IPS-18a (cell line): Measurements from ENCODE around the gene SLC47A2.
A peak's percentile ranks its signal among the peaks of the same experiment; 100 is the strongest.

Source experiments
- H3K27ac ChIP-seq: one replicate; pipeline ENCODE4 v1.5.1; 2013; ENCODE audit warnings: low read length
- H3K27me3 ChIP-seq: one replicate; pipeline ENCODE4 v1.6.1; 2013; ENCODE audit warnings: mild to moderate bottlenecking, low read length; ENCODE audit not compliant: control insufficient read depth, insufficient read depth
- H3K36me3 ChIP-seq: one replicate; pipeline ENCODE4 v1.6.1; 2013; ENCODE audit warnings: low read depth, low read length; ENCODE audit not compliant: control insufficient read depth
- H3K4me1 ChIP-seq: one replicate; pipeline ENCODE4 v1.6.1; 2013; ENCODE audit warnings: low read depth, low read length; ENCODE audit not compliant: control insufficient read depth
- H3K4me3 ChIP-seq: one replicate; pipeline ENCODE4 v1.5.1; 2013; ENCODE audit warnings: low read length
- H3K9ac ChIP-seq: one replicate; pipeline ENCODE4 v1.6.1; 2013; ENCODE audit warnings: mild to moderate bottlenecking, low read length, moderate library complexity
- H3K9me3 ChIP-seq: one replicate; pipeline ENCODE4 v1.6.1; 2013; ENCODE audit warnings: low read depth, low read length; ENCODE audit not compliant: control insufficient read depth

SLC47A2 gene

DNA sequence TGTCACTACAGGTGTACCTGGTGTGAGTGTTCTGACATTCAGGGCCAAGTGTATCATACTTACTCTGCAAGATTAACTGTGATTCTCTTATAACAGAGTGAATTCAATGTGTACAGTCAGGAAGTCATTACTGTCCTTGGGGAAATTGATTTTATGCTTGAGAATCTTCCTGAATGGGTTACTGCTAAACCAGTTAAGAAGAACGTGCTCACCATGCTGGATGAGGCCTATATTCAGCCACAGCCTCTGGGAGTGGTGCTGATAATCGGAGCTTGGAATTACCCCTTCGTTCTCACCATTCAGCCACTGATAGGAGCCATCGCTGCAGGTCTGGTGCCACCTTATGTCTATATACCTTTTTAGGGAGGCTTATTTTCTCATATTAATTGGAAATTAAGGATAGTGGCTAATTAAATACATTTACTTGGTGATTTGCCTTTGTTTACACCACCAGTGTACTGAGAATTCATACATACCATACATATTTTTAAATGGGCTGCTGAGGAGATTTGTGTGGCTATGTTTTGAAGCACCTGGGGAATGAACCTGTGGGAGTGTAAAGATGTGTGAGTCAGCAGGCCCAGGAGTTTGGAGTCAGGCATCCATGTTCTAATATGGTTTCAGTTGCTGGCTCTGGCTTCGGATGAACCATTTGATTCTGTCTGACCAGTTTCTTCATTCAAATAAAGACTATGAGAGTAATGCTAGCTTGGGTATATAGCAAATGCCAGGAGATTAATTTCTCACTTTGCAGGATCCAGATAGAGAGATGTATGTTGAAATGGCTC, 64.7 kb downstream of the SLC47A2 start:
- Histone ChIP-seq H3K4me3 (no peak overlapping the region), H3K4me1 (peaks cover 23% of the 10 kb centered on the region), H3K9ac (no peak overlapping the region), H3K27ac (no peak overlapping the region), H3K36me3 (peaks cover 24% of the 10 kb centered on the region), H3K9me3 (no peaks in the 10 kb centered on the region), H3K27me3 (peaks cover under 1% of the 10 kb centered on the region)

DNA sequence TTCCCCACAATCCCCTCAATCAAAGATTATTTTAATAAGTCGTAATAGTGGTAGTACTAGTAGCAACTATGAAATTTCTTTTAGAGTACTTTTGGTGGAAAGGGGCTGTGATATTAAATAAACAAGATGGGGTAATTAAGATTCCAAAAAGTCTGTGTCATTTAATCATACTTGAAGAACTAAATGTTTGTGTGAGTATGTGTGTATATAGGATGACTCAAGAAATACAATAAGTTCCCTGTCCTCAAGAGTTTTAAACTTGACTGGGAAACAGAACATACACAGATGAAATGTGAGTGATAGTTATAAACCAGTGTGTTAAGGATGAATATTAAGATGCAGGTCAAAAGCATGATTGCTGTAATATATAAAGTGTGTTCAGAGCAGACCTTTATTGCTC, 65.6 kb downstream of the SLC47A2 start:
- H3K9ac ChIP-seq = no peak overlapping the region
- no peaks in the 10 kb centered on the region for H3K9me3 ChIP-seq
- H3K36me3 ChIP-seq = peaks cover 17% of the 10 kb centered on the region
- H3K4me3 ChIP-seq = no peak overlapping the region
- H3K4me1 ChIP-seq = peaks cover 30% of the 10 kb centered on the region
- peaks cover 8% of the 10 kb centered on the region for H3K27me3 ChIP-seq
- no peak overlapping the region for H3K27ac ChIP-seq

- peaks cover 36% of the 10 kb centered on the region for H3K4me1 ChIP-seq
- no peak overlapping the region for H3K27ac ChIP-seq
- H3K9me3 ChIP-seq = no peaks in the 10 kb centered on the region
- peaks cover 11% of the 10 kb centered on the region for H3K27me3 ChIP-seq
- H3K4me3 ChIP-seq = peak overlapping the region; percentile 93
- H3K9ac ChIP-seq = peak overlapping the region; percentile 79
- H3K36me3 ChIP-seq = peaks cover 4% of the 10 kb centered on the region
Observed at GRCh38 chr17:19649274-19649541, 67.2 kb downstream of the SLC47A2 start.

DNA sequence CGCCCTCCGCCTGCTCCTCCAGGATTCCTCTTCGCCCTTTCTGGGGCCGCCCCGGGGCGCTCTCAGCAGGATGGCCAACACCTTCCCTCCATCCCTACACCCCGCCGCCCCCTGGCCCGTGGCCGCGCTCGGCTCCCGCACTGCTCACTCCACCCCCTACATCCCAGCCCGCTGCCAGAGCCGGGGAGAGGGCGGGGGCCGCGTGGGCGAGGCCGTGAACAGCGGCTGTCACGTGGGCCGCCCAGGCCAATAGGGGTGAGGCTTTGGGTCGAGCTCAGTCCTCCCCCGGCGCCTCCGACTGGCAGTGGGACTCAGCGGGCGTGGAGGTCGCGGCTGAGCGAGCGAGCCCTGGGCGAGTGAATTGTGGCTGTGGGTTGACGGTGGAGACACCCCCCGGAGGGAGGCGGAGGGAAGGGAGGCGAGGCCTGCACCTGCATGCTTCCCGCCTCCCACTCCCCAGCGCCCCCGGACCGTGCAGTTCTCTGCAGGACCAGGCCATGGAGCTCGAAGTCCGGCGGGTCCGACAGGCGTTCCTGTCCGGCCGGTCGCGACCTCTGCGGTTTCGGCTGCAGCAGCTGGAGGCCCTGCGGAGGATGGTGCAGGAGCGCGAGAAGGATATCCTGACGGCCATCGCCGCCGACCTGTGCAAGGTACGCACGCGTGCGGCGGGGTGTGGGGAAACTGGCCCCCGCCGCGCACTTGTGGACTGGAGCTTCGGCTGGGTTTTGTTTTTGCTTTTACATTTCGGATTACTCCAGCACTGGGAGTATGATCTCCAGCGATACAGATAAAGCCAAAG, 67.7 kb downstream of the SLC47A2 start, which contains the start of gene ALDH3A2:
ALDH3A2 (plus strand) TSS at position 277 of the 799 bp plus-strand sequence; CDS start at position 498, 221 bp downstream.
- Histone ChIP-seq H3K36me3 (peaks cover 4% of the 10 kb centered on the region), H3K27ac (peak within 1 kb of the TSS; percentile 16), H3K27me3 (peaks cover 11% of the 10 kb centered on the region), H3K4me1 (peaks cover 36% of the 10 kb centered on the region), H3K9ac (peak within 1 kb of the TSS; percentile 79), H3K9me3 (no peaks in the 10 kb centered on the region), H3K4me3 (peak within 1 kb of the TSS; percentile 93)

- H3K27ac ChIP-seq = peak overlapping the region; percentile 16
Observed at GRCh38 chr17:19647697-19648474, 68.5 kb downstream of the SLC47A2 start.

DNA sequence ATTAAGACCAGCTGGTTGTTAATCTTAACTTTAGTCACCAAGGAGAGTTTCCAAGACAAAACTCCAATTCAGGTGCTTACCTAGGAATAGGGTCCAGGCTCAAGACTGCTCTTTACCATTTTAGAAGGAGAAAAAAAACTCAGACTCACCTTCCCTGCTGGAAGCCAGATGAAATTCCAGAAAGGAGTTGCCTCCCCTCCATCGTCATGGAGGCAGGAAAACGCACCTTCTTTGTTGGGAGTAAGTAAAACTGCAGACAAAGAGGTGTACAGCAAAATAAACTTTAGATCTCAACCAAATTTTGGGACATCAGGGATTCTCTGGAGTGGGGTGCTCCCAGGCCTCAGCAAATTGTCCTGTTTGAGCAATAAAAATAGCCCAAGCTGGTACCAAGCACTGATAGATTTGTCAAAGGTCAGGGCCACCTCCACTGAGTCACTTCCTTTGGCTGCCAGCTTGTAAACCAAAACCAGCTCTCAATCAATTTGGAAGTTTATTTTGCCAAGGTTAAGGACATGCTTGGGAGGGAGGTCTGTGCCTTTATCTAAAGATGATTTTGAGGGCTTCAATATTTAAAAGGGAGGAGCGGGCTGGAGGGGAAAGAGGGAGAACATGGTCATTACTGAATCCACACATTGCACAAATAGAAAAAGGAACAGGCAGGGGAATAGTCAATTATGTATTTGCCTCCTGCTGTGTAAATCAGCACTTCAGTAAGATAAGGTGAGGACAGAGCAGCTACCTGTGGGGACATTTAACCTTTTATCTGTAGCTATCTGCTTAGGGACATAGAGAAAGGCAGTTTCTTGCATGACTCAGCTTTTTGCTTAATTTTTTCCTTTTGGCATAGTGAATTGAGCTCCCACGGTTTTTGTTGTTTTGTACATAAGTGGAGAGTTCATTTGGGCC, 69.3 kb downstream of the SLC47A2 start:
- Histone ChIP-seq H3K36me3 (no peaks in the 10 kb centered on the region), H3K4me1 (peaks cover 39% of the 10 kb centered on the region), H3K4me3 (peak overlapping the region; percentile 93), H3K27me3 (peaks cover 11% of the 10 kb centered on the region), H3K9me3 (no peaks in the 10 kb centered on the region), H3K9ac (peak overlapping the region; percentile 79), H3K27ac (no peak overlapping the region)

More at GRCh38 chr17:19647697-19648474, 68.5 kb downstream of the SLC47A2 start:
- H3K4me1 ChIP-seq = peaks cover 36% of the 10 kb centered on the region
- H3K36me3 ChIP-seq = peaks cover 4% of the 10 kb centered on the region
- peak overlapping the region; percentile 93 for H3K4me3 ChIP-seq
- peaks cover 11% of the 10 kb centered on the region for H3K27me3 ChIP-seq
- no peaks in the 10 kb centered on the region for H3K9me3 ChIP-seq
- peak overlapping the region; percentile 79 for H3K9ac ChIP-seq

DNA sequence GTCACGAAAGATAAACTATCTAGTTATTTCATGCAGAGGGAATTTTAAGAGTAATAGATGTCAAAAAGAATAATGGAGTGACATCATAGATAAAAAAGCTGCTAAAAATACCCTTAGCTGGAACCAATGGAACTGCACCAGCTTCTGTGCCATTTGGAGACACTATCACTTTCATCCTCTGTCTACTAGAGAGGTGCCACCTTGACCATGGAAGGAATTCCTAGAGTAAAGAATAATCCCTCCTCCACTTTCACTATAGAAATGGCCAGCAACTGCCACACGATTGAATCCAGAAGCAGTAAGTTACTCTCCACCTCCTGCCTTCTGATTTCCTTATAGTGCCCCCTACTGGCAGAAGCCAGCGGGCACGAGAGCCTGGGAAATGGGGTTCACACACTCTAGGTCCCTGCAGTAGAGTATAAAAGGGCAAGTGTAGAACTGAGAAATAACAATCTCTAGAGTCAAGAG, 70.6 kb downstream of the SLC47A2 start:
- peaks cover 40% of the 10 kb centered on the region for H3K4me1 ChIP-seq
- peaks cover 11% of the 10 kb centered on the region for H3K27me3 ChIP-seq
- H3K9me3 ChIP-seq = no peaks in the 10 kb centered on the region
- no peak overlapping the region for H3K4me3 ChIP-seq
- H3K36me3 ChIP-seq = no peaks in the 10 kb centered on the region
- no peak overlapping the region for H3K9ac ChIP-seq
- H3K27ac ChIP-seq = no peak overlapping the region

DNA sequence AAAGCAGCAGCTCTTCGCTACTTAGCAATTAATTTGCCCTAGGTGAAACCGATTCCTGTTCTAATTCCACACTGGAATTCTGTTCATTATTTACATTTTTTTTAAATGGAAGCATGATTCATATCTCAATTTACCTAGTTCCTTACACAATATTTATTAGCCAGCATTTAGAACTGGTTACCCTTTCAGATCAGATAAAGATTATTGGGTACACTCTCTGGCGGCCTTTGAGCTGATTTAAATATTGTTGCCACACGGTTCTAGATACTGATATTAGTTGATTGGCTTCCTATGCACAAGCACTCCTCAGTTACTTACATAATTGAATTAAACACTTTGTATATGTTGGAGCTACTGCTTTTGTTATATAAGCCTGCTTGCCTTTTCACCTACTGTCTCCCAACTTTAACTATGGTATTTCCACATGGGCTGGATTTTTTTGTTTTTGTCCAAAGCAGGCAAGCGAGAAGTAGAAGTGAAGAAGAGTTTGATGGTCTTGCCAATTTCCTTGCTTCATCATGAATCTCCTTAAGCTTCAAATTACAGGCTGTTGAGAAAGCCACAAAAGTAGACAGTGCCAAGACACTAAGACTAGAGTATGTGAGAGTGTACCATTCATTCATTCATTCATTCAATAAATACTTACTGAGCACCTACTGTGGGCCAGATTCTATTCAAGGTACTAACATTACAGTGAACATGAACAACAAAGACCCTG, 71.7 kb downstream of the SLC47A2 start:
- no peak overlapping the region for H3K9ac ChIP-seq
- H3K4me1 ChIP-seq = peaks cover 39% of the 10 kb centered on the region
- no peak overlapping the region for H3K4me3 ChIP-seq
- no peak overlapping the region for H3K27ac ChIP-seq
- H3K9me3 ChIP-seq = no peaks in the 10 kb centered on the region
- no peaks in the 10 kb centered on the region for H3K36me3 ChIP-seq
- peaks cover 11% of the 10 kb centered on the region for H3K27me3 ChIP-seq

GRCh38 chr17:19642373-19642893, 74.0 kb downstream of the SLC47A2 start:
- H3K9ac ChIP-seq = no peak overlapping the region
- H3K4me1 ChIP-seq = peaks cover 28% of the 10 kb centered on the region
- no peak overlapping the region for H3K27ac ChIP-seq
- H3K36me3 ChIP-seq = no peaks in the 10 kb centered on the region
- no peaks in the 10 kb centered on the region for H3K9me3 ChIP-seq
- no peak overlapping the region for H3K4me3 ChIP-seq
- H3K27me3 ChIP-seq = peaks cover 11% of the 10 kb centered on the region
